HL-60 (cell line): ENCODE data around the gene DPH1.
"Not testable (repeated sequence)": the region's sequence is repeated elsewhere in the genome, so short reads cannot be mapped to it uniquely, and the experiment has no call there.

Experiments used
- GABPA ChIP-seq: IDR thresholded peaks from 2 replicates; pipeline ENCODE4 v1.6.1; 2012; ENCODE audit warnings: low read depth
- POLR2AphosphoS5 ChIP-seq: IDR thresholded peaks from 2 replicates; pipeline ENCODE4 v1.6.1; 2012; ENCODE audit warnings: low read depth
- SPI1 ChIP-seq: IDR thresholded peaks from 2 replicates; pipeline ENCODE4 v1.6.1; 2012; ENCODE audit warnings: low read depth, mild to moderate bottlenecking, borderline replicate concordance
- TF ChIP-seq, protein P1 (sequence below): IDR thresholded peaks from one replicate; pipeline ENCODE4 v1.5.1; 2011; ENCODE audit warnings: low read length, control low read depth, inconsistent platforms; ENCODE audit not compliant: insufficient read depth

DNA sequence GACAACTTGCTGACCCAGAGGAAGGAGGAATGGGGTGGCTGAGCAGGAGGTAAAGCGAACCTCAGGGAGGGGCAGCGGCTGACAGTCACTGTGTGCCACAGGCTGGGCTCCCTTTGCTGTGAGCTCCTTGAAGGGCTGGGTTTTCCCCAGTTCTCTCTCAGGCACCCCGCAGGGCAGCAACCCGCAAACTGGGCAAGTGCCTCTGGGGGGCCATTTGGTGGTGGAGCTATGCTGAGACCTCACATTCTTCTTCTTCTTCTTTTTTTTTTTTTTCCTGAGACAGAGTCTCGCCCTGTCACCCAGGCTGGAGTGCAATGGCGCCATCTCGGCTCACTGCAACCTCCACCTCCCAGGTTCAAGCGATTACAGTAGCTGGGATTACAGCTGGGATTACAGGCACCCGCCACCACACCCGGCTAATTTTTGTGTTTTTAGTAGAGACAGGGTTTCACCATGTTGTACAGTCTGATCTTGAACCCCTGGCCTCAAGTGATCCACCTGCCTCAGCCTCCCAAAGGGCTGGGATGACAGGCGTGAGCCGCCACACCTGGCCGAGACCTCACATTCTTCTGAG is 47.1 kb upstream of the DPH1 start:
- TF ChIP-seq, protein P1, sequence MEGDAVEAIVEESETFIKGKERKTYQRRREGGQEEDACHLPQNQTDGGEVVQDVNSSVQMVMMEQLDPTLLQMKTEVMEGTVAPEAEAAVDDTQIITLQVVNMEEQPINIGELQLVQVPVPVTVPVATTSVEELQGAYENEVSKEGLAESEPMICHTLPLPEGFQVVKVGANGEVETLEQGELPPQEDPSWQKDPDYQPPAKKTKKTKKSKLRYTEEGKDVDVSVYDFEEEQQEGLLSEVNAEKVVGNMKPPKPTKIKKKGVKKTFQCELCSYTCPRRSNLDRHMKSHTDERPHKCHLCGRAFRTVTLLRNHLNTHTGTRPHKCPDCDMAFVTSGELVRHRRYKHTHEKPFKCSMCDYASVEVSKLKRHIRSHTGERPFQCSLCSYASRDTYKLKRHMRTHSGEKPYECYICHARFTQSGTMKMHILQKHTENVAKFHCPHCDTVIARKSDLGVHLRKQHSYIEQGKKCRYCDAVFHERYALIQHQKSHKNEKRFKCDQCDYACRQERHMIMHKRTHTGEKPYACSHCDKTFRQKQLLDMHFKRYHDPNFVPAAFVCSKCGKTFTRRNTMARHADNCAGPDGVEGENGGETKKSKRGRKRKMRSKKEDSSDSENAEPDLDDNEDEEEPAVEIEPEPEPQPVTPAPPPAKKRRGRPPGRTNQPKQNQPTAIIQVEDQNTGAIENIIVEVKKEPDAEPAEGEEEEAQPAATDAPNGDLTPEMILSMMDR: not testable (repeated sequence)
- TF ChIP-seq SPI1, GABPA, POLR2AphosphoS5: not testable (repeated sequence)
